ENCODE results near the gene LRRC45.

LRRC45 gene

DNA sequence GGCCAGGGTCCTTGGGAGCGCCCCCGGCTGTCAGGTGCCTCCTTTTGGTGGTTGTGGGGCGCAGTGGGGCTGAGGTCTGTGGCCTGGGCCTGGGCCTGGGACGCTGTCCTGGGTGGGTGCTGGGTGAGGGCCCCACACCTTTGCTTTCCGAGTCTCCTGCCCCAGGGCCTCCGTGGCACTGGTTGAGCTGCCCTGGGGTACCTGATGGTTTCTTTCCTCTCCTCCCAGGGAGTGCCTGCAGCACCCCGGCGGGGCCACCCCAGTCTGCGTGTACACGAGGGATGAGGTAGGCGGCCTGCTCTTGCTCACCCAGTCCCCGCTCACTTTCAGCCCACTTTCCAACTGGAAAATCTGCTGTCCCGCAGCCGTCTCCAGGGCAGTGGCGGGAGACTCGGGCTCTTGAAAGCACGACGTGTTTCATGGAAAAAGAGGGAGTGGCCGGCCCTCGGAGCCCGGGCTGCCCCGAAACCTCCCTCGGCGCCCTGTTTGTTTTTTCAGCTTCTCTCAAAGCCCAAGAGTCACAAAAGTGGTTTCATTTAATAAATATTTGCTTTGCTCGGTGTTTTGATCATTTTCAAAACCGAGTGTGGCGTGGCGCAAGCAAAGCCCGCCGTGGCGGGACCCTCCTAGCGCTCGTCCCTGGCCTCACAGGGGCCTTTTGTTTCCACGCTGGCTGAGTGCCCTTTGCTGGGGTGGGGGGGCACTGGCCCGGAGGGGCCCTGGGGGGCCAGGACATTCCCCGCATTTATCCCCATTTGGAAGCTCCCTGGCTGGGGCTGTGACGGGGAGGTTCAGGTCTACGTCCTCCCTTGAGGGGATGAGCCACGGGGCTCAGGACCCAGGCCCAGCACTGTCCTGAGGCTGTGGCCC is 28.3 kb upstream of the LRRC45 start:
- 94% methylated on average over 39 of the region's 39 CpGs for WGBS
- no peaks in the 10 kb centered on the region for H3K27me3 ChIP-seq (ENCODE audit: insufficient read depth, low read length)
- H3K36me3 ChIP-seq (ENCODE audit: insufficient read depth, low read length), result 0 out of 2 replicates have a peak, but pooled peaks cover 5% of the 10 kb centered on the region
- no peak overlapping the region for H3K4me3 ChIP-seq (ENCODE audit: low read length)
- H3K27ac ChIP-seq (ENCODE audit: low read depth, low read length), result no peak overlapping the region
- no peaks in the 10 kb centered on the region for H3K9me3 ChIP-seq (ENCODE audit: insufficient read depth, low read depth, low read length)
- H3K4me1 ChIP-seq (ENCODE audit: insufficient read depth, low read length), result peaks cover 30% of the 10 kb centered on the region; the same call in 1 of the 2 replicates
- no peak overlapping the region for H3K9ac ChIP-seq (ENCODE audit: low read depth, low read length)

DNA sequence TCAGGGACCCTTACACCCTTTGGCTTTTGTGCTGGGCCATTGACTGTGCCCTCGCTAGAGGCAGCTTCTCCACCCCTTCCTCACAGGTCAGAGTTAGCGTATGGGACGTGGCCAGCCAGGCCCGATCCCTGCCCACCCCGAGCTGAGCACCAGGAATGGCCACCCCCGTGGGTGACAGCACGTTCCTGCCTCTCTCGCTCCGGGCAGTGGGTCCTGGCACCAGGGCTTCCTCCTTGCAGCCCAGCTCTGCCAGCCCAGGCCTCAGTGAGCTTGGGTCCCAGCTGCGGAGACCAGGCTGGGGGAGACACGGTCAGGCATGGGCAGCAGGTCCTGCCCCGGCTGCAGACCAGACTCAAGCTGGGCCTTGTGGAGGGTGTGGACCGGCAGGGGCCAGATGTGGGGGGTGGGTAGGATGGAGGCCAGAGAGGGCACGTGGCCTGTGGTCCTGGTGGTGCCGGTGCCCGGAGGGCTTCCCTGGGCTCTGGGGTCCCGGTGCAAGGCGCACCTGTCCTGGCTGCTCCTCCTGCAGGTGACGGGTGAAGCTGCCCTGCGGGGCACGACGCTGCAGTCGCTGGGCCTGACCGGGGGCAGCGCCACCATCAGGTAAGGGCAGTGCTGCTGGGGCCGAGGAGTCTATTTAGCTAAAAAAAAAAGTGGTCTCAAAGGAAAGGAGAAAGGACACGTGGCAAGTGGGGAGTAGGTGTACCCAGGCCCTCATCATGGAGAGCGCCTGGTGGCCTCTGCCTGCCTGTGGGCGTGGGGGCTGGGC is 27.5 kb upstream of the LRRC45 start:
- no peaks in the 10 kb centered on the region for H3K9me3 ChIP-seq (ENCODE audit: insufficient read depth, low read depth, low read length)
- WGBS, result 95% methylated on average over 29 of the region's 29 CpGs
- 0 out of 2 replicates have a peak, but pooled peaks cover 5% of the 10 kb centered on the region for H3K36me3 ChIP-seq (ENCODE audit: insufficient read depth, low read length)
- no peak overlapping the region for H3K27ac ChIP-seq (ENCODE audit: low read depth, low read length)
- H3K9ac ChIP-seq (ENCODE audit: low read depth, low read length), result no peak overlapping the region
- no peaks in the 10 kb centered on the region for H3K27me3 ChIP-seq (ENCODE audit: insufficient read depth, low read length)
- H3K4me1 ChIP-seq (ENCODE audit: insufficient read depth, low read length), result peaks cover 27% of the 10 kb centered on the region; the same call in 1 of the 2 replicates
- no peak overlapping the region for H3K4me3 ChIP-seq (ENCODE audit: low read length)

DNA sequence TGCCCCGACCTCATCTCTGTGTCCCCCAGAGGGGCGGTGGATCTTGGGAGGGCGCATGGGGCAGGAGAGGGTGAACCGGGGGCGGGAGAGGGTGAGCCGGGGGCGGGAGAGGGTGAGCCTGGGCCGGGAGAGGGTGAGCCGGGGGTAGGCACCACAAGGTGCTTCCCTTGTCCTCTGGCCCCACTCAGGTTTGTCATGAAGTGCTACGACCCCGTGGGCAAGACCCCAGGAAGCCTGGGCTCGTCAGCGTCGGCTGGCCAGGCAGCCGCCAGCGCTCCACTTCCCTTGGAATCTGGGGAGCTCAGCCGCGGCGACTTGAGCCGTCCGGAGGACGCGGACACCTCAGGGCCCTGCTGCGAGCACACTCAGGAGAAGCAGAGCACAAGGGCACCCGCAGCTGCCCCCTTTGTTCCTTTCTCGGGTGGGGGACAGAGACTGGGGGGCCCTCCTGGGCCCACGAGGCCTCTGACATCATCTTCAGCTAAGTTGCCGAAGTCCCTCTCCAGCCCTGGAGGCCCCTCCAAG is 26.8 kb upstream of the LRRC45 start:
- H3K4me1 ChIP-seq (ENCODE audit: insufficient read depth, low read length), result peaks cover 22% of the 10 kb centered on the region; the same call in 1 of the 2 replicates
- 94% methylated on average over 28 of the region's 28 CpGs for WGBS
- H3K9ac ChIP-seq (ENCODE audit: low read depth, low read length), result no peak overlapping the region
- no peak overlapping the region for H3K4me3 ChIP-seq (ENCODE audit: low read length)
- no peak overlapping the region for H3K27ac ChIP-seq (ENCODE audit: low read depth, low read length)
- H3K27me3 ChIP-seq (ENCODE audit: insufficient read depth, low read length), result no peaks in the 10 kb centered on the region
- no peaks in the 10 kb centered on the region for H3K9me3 ChIP-seq (ENCODE audit: insufficient read depth, low read depth, low read length)
- H3K36me3 ChIP-seq (ENCODE audit: insufficient read depth, low read length), result 0 out of 2 replicates have a peak, but pooled peaks cover 5% of the 10 kb centered on the region

DNA sequence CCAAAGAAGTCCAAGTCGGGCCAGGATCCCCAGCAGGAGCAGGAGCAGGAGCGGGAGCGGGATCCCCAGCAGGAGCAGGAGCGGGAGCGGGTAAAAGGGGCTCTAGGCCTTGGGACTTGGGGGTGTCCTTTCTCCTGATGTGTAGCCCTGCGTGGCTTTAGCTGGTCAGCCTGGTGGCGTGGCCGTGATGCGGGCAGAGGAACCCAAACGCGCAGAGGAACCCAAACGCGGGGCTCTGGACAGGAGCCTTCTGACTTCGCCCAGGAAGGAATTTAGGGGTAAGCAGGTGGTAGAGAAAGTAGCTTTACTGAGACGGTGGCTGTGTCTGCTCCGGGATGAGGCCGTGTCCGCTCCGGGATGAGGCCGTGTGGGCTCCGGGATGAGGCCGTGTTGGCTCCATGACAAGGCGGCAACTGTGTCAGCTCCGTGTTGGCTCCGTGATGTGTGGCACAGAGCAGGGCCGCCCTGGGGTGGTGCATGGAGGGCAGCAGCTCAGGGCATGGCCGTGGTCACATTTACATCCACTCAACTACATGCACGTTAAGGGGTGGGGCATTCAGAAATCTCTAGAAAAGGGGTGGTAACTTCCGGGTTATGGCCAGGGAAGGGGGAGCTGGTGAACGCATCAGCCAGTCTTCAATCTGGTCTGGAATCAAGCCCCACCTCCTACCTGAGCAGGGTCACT is 26.2 kb upstream of the LRRC45 start:
- H3K4me1 ChIP-seq (ENCODE audit: insufficient read depth, low read length), result peaks cover 17% of the 10 kb centered on the region; the same call in 1 of the 2 replicates
- H3K4me3 ChIP-seq (ENCODE audit: low read length), result no peak overlapping the region
- H3K27me3 ChIP-seq (ENCODE audit: insufficient read depth, low read length), result no peaks in the 10 kb centered on the region
- H3K36me3 ChIP-seq (ENCODE audit: insufficient read depth, low read length), result 0 out of 2 replicates have a peak, but pooled peaks cover 5% of the 10 kb centered on the region
- no peak overlapping the region; the same call in 1 of the 2 replicates for H3K9ac ChIP-seq (ENCODE audit: low read depth, low read length)
- 95% methylated on average over 30 of the region's 30 CpGs for whole genome bisulfite sequencing
- H3K27ac ChIP-seq (ENCODE audit: low read depth, low read length), result no peak overlapping the region
- H3K9me3 ChIP-seq (ENCODE audit: insufficient read depth, low read depth, low read length), result no peaks in the 10 kb centered on the region

DNA sequence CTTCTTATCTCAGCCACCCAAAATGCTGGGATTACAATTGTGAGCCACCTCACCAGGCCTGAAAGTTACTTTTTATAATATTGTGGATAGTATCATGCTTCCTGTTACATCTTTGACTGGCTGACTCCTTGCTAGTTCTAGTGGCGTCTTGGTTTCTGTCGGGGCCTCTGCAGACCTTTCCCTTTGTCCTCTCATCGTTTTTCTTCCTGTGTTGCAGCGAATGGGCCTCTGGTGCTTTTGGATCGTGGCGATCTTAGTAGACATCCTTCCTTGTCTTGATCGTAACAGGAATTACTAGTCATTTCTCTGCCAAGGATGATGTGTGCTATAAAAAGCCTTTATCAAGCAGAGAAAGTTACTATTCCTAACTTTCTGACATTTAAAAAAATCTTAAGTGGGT is 24.9 kb upstream of the LRRC45 start:
- Histone ChIP-seq H3K9ac (ENCODE audit: low read depth, low read length) (no peak overlapping the region), H3K36me3 (ENCODE audit: insufficient read depth, low read length) (0 out of 2 replicates have a peak, but pooled peaks cover 5% of the 10 kb centered on the region), H3K4me1 (ENCODE audit: insufficient read depth, low read length) (peaks cover 6% of the 10 kb centered on the region; the same call in 1 of the 2 replicates), H3K4me3 (ENCODE audit: low read length) (no peak overlapping the region), H3K27ac (ENCODE audit: low read depth, low read length) (no peak overlapping the region), H3K9me3 (ENCODE audit: insufficient read depth, low read depth, low read length) (no peaks in the 10 kb centered on the region), H3K27me3 (ENCODE audit: insufficient read depth, low read length) (no peaks in the 10 kb centered on the region)
- 95% methylated on average over 7 of the region's 7 CpGs for WGBS

DNA sequence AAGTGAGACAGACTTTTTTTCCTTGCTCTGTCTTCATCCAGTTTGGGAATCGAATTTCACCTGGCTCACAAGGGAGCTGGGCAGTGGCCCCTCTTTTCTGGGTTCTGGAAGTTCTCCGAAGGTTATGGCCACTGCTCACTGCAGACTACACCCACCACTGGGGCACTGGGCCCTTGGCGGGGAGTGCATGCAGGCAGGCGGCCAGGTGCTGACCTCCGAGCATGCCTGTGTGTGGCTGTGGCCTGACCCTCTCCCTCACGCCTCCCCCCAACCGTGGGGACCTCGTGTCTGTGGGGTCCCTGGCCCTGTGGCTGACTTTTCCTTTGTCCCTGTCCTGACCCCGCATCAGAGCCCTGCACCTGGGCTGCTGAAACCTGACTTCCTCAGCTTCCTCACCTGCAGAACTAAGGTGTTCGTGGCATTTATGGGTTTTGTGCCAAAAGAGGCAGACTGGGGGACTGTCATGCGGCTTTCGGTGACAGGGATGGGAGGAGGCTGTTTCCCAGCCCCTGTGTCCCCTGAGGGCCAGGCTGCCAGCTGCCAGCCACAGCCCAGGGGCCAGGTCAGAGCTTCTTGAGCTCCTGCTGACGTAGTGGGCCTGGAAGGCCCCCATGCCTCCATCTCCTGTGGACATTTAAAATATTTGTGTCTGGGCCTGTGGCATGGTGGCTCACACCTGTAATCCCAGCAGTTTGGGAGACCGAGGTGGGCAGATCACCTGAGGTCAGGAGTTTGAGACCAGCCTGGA is 24.2 kb upstream of the LRRC45 start:
- Histone ChIP-seq H3K9ac (ENCODE audit: low read depth, low read length) (no peak overlapping the region), H3K27me3 (ENCODE audit: insufficient read depth, low read length) (no peaks in the 10 kb centered on the region), H3K4me3 (ENCODE audit: low read length) (no peak overlapping the region), H3K4me1 (ENCODE audit: insufficient read depth, low read length) (peaks cover 3% of the 10 kb centered on the region; the same call in 1 of the 2 replicates), H3K9me3 (ENCODE audit: insufficient read depth, low read depth, low read length) (no peaks in the 10 kb centered on the region), H3K36me3 (ENCODE audit: insufficient read depth, low read length) (0 out of 2 replicates have a peak, but pooled peaks cover 5% of the 10 kb centered on the region), H3K27ac (ENCODE audit: low read depth, low read length) (no peak overlapping the region)
- WGBS, result 94% methylated on average over 14 of the region's 14 CpGs

DNA sequence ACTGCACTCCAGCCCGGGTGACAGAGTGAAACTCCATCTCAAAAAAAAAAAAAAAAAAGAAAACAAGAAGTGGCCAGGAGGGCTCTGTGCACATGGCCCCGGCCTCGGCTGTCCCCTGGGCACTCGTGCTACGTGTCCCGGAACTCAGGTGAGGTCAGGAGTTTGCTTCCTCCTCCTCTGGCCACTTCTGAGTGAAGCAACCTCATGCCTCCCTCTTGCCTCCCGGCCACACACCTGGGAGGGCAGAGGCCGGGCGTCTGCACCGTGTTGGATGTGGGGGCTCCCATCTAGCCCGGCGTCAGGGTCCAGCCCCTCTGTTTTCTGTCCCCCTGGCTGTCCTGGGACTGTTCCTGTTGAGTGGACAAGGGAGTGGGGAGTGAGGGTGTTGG is 23.5 kb upstream of the LRRC45 start:
- Histone ChIP-seq H3K9me3 (ENCODE audit: insufficient read depth, low read depth, low read length) (no peaks in the 10 kb centered on the region), H3K36me3 (ENCODE audit: insufficient read depth, low read length) (0 out of 2 replicates have a peak, but pooled peaks cover 5% of the 10 kb centered on the region), H3K27ac (ENCODE audit: low read depth, low read length) (no peak overlapping the region), H3K4me1 (ENCODE audit: insufficient read depth, low read length) (no peaks in the 10 kb centered on the region; the same call in 1 of the 2 replicates), H3K4me3 (ENCODE audit: low read length) (no peak overlapping the region), H3K9ac (ENCODE audit: low read depth, low read length) (no peak overlapping the region), H3K27me3 (ENCODE audit: insufficient read depth, low read length) (no peaks in the 10 kb centered on the region)
- 98% methylated on average over 12 of the region's 12 CpGs for WGBS

DNA sequence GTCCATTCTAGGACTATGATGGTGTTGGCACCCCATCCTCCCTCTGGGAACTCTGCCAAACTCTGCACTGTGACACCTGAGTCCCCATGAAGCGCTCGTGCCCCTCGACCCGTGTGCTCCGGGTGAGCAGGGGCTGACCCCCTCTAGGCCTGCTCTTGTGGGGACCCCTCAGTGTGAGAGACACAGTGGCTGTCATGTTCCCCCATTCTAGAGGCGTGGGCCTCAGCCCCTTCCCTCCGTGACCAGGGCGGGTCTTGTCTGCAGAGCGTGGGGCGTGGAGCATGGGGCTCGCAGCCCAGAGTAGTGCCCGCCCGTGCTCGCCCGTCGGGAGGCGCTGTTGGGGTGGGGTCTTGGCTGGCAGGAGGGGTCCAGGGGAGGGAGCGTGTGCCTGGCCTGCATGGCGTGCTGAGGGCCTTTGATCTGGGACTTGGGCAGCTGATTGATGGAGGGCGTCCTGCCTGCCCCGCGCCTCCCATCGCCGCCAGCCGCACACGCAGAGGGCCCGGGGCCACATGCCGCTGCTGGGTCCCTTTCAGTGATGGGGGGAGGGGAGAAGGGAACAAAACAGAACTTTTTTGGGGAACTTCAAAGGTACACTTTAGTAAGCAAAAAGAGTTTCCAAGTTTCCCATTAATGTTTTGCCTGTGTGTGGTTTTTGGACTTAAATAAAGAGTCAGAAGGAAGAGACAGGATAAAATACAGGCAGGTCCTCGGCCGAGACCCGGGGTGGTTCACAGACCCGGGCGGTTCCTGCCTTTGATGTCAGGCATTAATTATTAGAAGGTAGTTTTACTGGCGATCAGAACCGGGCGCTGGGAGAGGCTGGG is 22.9 kb upstream of the LRRC45 start:
- Histone ChIP-seq H3K9me3 (ENCODE audit: insufficient read depth, low read depth, low read length) (no peaks in the 10 kb centered on the region), H3K27me3 (ENCODE audit: insufficient read depth, low read length) (no peaks in the 10 kb centered on the region), H3K36me3 (ENCODE audit: insufficient read depth, low read length) (0 out of 2 replicates have a peak, but pooled peaks cover 5% of the 10 kb centered on the region), H3K27ac (ENCODE audit: low read depth, low read length) (no peak overlapping the region), H3K4me3 (ENCODE audit: low read length) (no peak overlapping the region), H3K4me1 (ENCODE audit: insufficient read depth, low read length) (no peaks in the 10 kb centered on the region; the same call in 1 of the 2 replicates), H3K9ac (ENCODE audit: low read depth, low read length) (no peak overlapping the region)
- 91% methylated on average over 36 of the region's 36 CpGs for WGBS

DNA sequence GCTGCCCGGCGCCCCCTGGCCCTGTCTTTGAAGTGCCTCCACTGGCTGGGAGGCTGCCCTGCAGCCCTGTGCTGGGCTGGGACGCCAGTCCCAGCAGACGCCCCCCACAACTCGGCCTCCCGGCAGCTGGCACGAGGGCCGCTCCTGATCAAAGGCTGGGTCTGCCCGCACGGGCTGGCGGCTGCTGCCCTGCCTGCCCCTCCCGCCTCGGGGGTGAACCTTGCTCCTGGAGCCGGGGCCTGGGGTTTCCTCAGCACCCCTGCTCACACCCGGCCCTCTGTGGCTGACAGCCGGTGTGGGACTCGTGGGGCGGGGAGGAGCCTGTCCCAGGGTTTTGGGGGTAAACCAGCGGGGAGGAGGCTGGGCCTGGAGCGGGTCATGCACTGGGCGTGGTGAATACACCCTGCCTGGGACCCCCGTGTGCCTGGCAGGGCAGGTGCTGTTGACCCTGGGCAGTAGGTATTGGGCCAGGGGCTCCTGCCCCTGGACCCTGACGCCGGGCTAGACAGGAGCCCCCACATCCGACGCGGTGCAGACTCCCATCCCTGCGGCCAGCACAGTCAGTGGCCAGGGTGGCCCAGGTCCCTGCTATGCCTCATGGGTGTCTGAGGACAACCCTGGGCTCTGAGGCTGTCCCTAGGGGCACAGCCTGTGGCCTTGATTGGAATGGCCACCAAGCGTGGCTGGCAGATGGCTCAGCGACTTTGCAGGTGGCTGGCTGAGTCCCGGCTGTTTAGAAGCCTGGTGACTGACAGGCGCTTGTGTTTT is 22.1 kb upstream of the LRRC45 start:
- no peaks in the 10 kb centered on the region; the same call in 1 of the 2 replicates for H3K4me1 ChIP-seq (ENCODE audit: insufficient read depth, low read length)

More for the DNA sequence above, 22.1 kb upstream of the LRRC45 start:
- 0 out of 2 replicates have a peak, but pooled peaks cover 5% of the 10 kb centered on the region for H3K36me3 ChIP-seq (ENCODE audit: insufficient read depth, low read length)
- no peak overlapping the region for H3K4me3 ChIP-seq (ENCODE audit: low read length)
- H3K9ac ChIP-seq (ENCODE audit: low read depth, low read length), result no peak overlapping the region
- WGBS, result 93% methylated on average over 32 of the region's 32 CpGs
- H3K27me3 ChIP-seq (ENCODE audit: insufficient read depth, low read length), result no peaks in the 10 kb centered on the region
- H3K27ac ChIP-seq (ENCODE audit: low read depth, low read length), result no peak overlapping the region
- no peaks in the 10 kb centered on the region for H3K9me3 ChIP-seq (ENCODE audit: insufficient read depth, low read depth, low read length)

Measured in HUES64 (cell line).